GM18507 (cell line): ENCODE results near the gene HADH.
A peak's percentile ranks its signal among the peaks of the same experiment; 100 is the strongest.

Experiments
- DNase-seq: peaks from one replicate; pipeline ENCODE4 v3.0.0; 2011; ENCODE audit warnings: low read depth; ENCODE audit not compliant: insufficient read length; ENCODE audit errors: extremely low spot score
- FAIRE-seq: peaks from 2 replicates; lab custom pipeline; 2011; peaks lifted over from hg19 to GRCh38; lab: Jason Lieb, UNC

The HADH gene

DNA sequence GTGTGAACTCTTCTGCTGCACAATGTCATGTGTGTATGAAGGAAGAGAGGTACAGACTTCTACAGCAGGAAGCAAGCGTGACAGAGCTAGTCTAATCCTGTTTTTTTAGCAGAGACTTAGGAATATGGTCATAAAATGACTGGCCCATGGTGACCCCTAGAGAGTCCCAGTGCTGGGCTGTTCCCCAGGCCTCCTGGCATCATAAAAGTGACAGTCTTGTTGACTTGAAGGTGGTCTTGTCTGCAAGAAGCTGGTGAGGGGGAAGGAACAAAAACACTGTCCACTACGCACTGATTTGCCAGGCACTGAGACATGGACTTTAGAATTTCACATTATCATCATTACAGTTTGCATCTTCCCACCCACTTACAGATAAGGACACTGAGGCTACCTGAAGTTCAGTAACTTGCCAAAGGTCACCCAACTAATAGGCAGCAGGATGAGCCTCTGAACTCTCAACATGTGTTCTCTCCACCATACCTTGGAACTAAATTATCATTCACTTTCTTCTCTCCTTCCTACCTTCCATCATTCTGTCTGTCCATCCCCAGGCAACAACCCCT is 63.0 kb downstream of the HADH start:
- DNase-seq, result no peak
- no peak for FAIRE-seq

- FAIRE-seq, result peak; percentile 88
- peak; percentile 36 for DNase-seq
These were observed 63.6 kb downstream of the HADH start for GRCh38 chr4:108053251-108053711.

- DNase-seq, result no peak
- no peak for FAIRE-seq
These were observed 64.4 kb downstream of the HADH start for GRCh38 chr4:108054025-108054638.

DNA sequence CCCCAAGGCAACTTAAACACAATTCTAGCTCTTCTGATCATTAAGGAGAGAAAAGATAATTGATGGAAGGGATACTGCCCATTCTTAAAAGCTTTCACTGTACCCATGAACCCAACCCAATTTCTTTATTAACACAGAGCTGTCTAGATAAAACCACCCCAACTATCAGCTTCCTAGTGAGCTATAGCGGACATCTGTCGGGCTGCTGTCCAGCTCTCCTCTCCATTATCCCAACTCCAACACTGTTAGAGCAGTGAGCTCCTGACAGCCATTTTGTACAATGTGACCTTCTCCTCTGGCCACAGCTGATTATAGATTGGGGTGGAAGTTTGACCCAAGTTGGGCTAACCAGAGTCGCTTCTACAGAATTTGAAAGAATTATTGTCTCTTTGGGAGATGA is 66.1 kb downstream of the HADH start:
- no peak for FAIRE-seq
- DNase-seq, result no peak

DNA sequence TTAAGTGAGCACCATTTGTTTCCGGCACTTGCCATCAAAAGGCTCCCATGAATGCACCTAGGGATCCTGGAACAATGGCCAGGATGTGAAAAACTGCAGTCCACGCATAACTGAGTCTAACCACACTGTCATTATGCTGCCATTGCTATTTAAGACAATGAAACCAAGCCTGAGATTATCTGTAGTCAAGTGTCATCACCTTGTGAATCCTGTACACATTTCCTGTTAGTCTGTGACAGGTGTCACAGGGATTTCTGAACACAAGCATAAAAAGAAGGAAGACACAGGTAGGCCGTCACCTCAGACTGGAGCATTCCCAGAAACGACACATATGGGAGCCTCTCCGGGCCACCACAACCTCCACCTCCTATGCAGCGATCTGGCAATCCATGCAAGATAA is 66.7 kb downstream of the HADH start:
- FAIRE-seq (peak; percentile 41), DNase-seq (no peak)

DNA sequence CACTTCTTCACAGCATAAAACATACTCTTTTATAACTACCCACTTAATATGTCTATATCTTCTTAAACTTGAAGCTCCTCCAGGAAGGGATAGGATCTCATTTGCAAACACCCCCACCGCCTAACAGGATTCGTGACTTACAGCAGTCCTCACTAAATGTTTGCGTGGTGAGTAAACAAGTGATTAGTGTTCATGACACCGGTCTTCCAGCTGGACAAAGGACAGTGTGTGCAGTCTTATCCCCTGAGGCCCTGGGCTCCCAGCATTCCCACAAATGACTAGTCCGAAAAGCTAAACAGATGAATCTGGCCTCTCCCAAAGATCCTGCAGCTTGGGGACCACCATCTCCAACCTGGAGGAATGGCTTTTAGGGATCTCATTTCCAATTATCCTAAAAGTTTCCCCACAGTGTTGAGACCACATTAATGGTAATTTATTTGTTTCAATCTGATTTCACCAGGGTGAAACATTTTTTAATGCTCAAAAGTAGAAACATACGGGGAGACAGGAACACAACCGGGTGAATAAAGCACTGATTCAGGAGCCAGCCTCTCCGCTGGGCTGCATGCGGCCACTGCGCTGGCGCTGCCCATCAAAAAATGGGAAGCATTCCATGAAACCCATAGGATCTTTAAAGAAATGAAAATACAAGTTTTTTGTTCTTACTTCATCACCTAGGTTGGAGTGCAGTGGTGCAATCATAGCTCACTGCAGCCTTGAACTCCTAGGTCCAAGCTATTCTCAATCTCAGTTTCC is 69.2 kb downstream of the HADH start:
- FAIRE-seq (no peak), DNase-seq (no peak)

DNA sequence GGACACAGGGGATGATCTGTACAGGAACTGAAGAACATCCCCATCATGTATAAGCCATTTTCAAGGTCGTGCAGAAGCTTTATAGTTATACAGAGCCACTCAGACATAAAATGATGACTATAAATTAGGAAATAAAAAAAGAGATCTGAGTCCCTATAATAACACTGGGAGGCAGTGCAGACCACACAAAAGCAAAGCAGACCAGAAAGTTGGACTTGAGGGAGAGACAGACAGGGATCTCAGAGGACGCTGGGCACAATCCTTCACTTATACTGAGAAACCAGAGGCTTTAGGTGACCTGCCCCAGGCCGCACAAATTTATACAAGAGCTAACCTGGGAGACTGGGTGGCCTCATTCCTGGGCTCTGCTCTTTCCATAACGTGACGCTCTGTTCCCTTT is 70.5 kb downstream of the HADH start:
- DNase-seq, result no peak
- peak; percentile 48 for FAIRE-seq

DNA sequence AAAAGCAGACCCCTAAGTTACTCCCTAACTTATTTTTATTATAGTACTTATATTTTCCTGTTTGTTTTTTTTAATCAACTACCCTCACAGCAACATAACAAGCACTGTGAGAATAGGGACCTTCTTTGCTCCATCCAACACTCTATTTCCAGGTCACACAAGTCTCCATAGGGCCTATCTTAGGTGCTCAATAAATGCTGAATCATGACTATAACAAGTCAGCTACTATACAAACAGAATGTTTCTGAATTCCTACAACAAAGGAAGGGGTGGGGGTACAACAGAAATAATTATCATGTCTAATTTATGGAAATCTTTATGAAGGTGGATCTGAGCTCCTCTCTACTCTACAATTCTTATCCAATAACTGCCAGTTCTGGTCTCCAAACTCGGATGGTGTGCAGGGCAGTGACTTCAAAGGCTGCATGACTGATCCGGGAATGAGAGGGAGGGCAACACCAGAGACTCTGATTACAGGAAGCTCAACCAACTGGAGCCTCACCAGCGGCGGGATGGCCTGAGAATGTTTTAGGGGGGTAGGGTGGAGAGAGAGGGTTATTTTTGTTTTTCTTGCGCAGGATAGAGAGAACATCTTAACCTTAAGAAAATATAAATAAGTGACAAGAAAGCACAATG is 71.1 kb downstream of the HADH start:
- no peak for DNase-seq
- no peak for FAIRE-seq

DNA sequence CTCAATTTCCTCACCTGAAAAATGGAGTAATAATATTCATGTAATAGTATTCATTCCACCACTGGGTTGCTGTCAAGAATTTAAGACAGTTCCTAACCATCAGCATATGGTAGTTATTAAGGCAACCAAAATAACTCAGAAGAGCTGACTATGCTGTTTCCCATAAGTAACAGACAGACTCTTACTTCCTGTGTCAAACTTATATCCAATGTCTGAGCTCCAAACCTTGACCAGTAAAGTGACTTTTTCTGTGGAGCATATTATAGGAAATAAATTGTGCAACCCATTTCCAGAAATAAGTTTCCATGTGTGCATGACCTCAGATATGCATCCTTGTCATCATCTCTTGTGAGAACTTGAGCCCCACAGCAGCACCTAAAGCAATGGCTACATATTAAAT is 78.8 kb downstream of the HADH start:
- DNase-seq (no peak), FAIRE-seq (no peak)

GRCh38 chr4:108070775-108071174 is 81.1 kb downstream of the HADH start:
- DNase-seq (no peak), FAIRE-seq (no peak)

- no peak for FAIRE-seq
- DNase-seq, result no peak
These were observed 82.6 kb downstream of the HADH start for GRCh38 chr4:108072300-108072699.

GRCh38 chr4:108078024-108078733 is 88.5 kb downstream of the HADH start:
- DNase-seq (no peak), FAIRE-seq (no peak)

GRCh38 chr4:108080747-108081146 is 91.1 kb downstream of the HADH start:
- DNase-seq, result no peak
- no peak for FAIRE-seq

- FAIRE-seq, result no peak
- DNase-seq, result no peak
These were observed 91.6 kb downstream of the HADH start for GRCh38 chr4:108081256-108081655.
